Measurements from ENCODE around the gene HLA-DOB.

DNA sequence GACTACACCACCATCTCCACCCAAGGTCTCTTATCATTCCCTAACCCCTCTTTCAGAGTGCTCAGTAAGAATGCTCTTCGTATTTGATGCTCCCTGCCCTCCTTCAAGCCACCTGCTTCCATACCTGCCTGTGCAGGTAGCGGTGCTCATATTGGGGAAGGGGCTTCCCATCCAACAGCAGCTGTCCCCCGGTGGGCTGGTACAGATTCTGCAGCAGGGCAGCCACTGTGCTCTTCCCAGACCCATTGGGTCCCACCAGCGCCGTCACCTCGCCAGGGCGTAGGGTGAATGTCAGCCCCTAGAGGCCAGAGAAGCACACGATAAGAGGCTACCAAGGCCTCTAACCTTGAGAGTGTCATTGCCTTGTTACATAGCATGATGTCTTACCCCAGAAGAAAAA, 31.0 kb upstream of the HLA-DOB start:
- TF ChIP-seq EZH2phosphoT487 (IDR thresholded peaks at IDR 0.05; ENCODE audit: low read length): no peak
- TF ChIP-seq CTCF (IDR thresholded peaks at IDR 0.05; ENCODE audit: low read length): no peak

Measured in MM.1S (cell line).